Nephron progenitor cell (in vitro differentiated cells): ENCODE data around the gene MSL2.
"Not testable (repeated sequence)": the region's sequence is repeated elsewhere in the genome, so short reads cannot be mapped to it uniquely, and the experiment has no call there.

ENCODE experiments used
- DNase-seq: peaks from one replicate; pipeline ENCODE4 v3.0.0; 2021
- H3K27ac Mint-ChIP-seq: 2 replicates; pipeline ENCODE4 v1.8.0; 2021; ENCODE audit warnings: mild to moderate bottlenecking, moderate library complexity, mixed read lengths
- H3K27me3 Mint-ChIP-seq: 2 replicates; pipeline ENCODE4 v1.8.0; 2021; ENCODE audit warnings: mild to moderate bottlenecking, low read depth, mixed read lengths; ENCODE audit not compliant: poor library complexity
- H3K36me3 Mint-ChIP-seq: 2 replicates; pipeline ENCODE4 v1.8.0; 2021; ENCODE audit warnings: low read depth, mixed read lengths
- H3K4me1 Mint-ChIP-seq: 2 replicates; pipeline ENCODE4 v1.8.0; 2021; ENCODE audit warnings: mixed read lengths
- H3K4me3 Mint-ChIP-seq: 2 replicates; pipeline ENCODE4 v1.8.0; 2021; ENCODE audit warnings: mild to moderate bottlenecking, moderate library complexity, mixed read lengths
- H3K9me3 Mint-ChIP-seq: 2 replicates; pipeline ENCODE4 v1.8.0; 2021; ENCODE audit warnings: mild to moderate bottlenecking, moderate library complexity, mixed read lengths
- TF ChIP-seq, protein P1 (sequence below): fragments of 200-600 bp; sonication (generic); IDR thresholded peaks from 2 replicates; pipeline ENCODE4 v1.5.0; 2021; ENCODE audit warnings: antibody characterized with exemption

The MSL2 gene

DNA sequence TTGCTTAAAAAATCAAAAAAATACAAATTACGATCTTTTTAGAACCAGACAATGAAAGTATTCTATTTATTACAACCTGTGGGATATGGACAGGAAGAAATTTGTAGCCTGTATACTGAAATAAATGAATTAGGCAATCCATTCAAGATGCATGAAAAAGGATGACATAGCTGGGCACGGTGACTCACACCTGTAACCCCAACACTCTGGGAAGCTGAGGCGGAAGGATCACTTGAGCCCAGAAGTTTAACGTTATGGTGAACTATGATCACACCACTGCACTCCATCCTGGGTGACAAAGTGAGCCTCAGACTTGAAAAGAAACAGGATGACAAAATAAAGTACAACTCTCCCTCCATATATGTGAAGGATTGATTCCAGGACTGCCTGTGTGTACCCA, 74.1 kb downstream of the MSL2 start:
- Mint-ChIP-seq H3K4me1 (no peaks in the 10 kb centered on the region), H3K27ac (no peak overlapping the region), H3K27me3 (no peaks in the 10 kb centered on the region), H3K36me3 (peaks cover 88% of the 10 kb centered on the region), H3K4me3 (no peak overlapping the region), H3K9me3 (peaks cover 58% of the 10 kb centered on the region)
- TF ChIP-seq, protein P1, sequence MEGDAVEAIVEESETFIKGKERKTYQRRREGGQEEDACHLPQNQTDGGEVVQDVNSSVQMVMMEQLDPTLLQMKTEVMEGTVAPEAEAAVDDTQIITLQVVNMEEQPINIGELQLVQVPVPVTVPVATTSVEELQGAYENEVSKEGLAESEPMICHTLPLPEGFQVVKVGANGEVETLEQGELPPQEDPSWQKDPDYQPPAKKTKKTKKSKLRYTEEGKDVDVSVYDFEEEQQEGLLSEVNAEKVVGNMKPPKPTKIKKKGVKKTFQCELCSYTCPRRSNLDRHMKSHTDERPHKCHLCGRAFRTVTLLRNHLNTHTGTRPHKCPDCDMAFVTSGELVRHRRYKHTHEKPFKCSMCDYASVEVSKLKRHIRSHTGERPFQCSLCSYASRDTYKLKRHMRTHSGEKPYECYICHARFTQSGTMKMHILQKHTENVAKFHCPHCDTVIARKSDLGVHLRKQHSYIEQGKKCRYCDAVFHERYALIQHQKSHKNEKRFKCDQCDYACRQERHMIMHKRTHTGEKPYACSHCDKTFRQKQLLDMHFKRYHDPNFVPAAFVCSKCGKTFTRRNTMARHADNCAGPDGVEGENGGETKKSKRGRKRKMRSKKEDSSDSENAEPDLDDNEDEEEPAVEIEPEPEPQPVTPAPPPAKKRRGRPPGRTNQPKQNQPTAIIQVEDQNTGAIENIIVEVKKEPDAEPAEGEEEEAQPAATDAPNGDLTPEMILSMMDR, result no peak
- DNase-seq, result no peak

DNA sequence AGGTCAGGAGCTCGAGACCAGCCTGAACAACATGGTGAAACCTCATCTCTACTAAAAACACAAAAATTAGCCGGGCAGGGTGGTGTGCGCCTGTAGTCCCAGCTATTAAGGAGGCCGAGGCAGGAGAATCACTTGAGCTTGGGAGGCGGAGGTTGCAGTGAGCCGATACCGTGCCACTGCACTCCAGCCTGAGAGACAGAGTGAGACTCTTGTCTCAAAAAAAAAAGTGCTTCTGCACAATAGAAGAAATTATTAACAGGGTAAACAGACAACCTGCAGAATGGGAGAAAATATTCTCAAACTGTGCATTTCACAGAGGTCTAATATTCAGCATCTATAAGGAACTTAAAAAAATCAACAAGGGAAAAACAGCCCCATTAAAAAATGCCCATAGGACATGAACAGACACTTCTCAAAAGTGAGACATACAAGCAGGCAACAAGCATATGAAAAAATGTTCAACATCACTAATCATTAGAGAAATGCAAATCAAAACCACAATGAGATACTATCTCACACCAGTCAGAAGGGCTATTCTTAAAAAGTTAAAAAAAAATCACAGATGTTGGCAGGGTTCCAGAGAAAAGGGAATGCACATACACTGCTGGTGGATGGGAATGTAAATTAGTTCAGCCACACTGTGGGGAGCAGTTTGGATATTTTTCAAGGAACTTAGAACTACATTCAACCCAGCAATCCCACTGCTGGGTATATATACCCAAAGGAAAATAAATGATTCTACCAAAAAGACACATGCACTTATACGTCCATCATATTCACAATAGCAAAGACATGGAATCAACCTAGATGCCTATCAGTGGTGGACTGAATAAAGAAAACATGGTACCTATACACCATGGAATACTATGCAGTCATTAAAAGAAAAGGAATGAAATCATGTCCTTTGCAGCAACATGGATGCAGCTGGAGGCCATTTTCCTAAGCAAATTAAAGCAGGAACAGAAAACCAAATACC, 75.5 kb downstream of the MSL2 start:
- Mint-ChIP-seq H3K27ac (no peak overlapping the region), H3K4me1 (no peaks in the 10 kb centered on the region), H3K36me3 (peaks cover 88% of the 10 kb centered on the region), H3K27me3 (no peaks in the 10 kb centered on the region), H3K4me3 (no peak overlapping the region), H3K9me3 (peaks cover 60% of the 10 kb centered on the region)
- TF ChIP-seq, protein P1, result no peak
- DNase-seq, result no peak

DNA sequence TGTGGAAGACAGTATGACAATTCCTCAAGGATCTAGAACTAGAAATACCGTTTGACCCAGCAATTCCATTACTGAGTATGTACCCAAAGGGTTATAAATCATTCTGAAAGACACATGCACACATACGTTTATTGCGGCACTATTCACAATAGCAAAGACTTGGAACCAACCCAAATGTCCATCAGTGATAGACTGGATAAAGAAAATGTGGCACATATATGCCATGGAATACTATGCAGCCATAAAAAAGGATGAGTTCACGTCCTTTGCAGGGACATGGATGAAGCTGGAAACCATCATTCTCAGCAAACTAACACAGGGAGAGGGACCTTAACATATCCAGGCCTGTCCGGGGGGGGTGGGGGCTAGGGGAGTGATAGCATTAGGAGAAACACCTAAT, 76.4 kb downstream of the MSL2 start:
- Mint-ChIP-seq H3K9me3 (peaks cover 60% of the 10 kb centered on the region), H3K36me3 (peaks cover 88% of the 10 kb centered on the region)
- H3K4me1 Mint-ChIP-seq, H3K27ac Mint-ChIP-seq, DNase-seq, H3K4me3 Mint-ChIP-seq, H3K27me3 Mint-ChIP-seq: not testable (repeated sequence)

DNA sequence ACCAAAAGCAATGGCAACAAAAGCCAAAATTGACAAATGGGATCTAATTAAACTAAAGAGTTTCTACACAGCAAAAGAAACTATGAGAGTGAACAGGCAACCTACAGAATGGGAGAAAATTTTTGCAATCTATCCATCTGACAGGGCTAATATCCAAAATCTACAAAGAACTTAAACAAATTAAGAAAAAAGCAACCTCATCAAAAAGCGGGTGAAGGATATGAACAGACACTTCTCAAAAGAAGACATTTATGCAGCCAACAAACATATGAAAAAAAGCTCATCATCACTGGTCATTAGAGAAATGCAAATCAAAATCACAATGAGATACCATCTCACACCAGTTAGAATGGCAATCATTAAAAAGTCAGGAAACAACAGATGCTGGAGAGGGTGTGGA, 76.8 kb downstream of the MSL2 start:
- H3K27ac Mint-ChIP-seq, H3K4me3 Mint-ChIP-seq, H3K27me3 Mint-ChIP-seq, H3K4me1 Mint-ChIP-seq, DNase-seq: not testable (repeated sequence)
- Mint-ChIP-seq H3K36me3 (peaks cover 88% of the 10 kb centered on the region), H3K9me3 (peaks cover 60% of the 10 kb centered on the region)

DNA sequence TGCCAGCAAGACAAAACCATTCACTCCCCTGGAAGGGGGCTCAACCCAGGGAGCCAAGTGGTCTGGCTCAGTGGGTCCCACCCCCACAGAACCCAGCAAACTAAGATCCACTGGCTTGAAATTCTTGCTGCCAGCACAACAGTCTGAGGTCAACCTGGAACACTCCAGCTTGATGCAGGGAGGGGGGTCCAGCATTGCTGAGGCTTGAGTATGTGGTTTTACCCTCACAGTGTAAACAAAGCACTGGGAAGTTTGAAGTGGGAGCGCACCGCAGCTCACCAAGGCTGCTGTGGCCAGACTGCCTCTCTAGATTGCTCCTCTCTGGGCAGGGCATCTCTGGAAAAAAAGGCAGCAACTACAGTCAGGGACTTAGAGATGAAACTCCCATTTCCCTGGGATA, 81.7 kb downstream of the MSL2 start:
- TF ChIP-seq, protein P1, result no peak
- no peaks in the 10 kb centered on the region for H3K4me1 Mint-ChIP-seq
- H3K9me3 Mint-ChIP-seq, result peaks cover 76% of the 10 kb centered on the region
- no peaks in the 10 kb centered on the region for H3K27me3 Mint-ChIP-seq
- no peak overlapping the region for H3K4me3 Mint-ChIP-seq
- no peak overlapping the region for H3K27ac Mint-ChIP-seq
- H3K36me3 Mint-ChIP-seq, result peaks cover 98% of the 10 kb centered on the region
- no peak for DNase-seq

DNA sequence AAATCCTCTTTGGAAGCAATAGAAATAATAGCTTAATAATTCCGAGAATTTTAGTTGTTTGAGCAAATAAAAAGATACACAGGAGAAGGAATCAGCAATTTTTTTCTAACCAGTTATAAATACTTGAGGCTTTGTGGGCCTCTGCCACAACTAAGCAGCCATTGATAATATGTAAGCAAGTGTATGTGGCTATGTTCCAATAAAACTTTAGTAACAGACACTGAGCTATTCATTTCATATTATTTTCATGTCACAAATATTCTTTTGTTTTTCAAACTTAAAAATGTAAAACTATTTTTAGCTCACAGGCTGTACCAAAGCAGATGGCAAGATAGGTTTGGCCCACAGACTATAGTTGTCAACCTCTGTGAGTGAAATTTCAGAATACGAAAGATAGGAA, 85.7 kb downstream of the MSL2 start:
- Mint-ChIP-seq H3K27me3 (no peaks in the 10 kb centered on the region), H3K36me3 (peaks cover 72% of the 10 kb centered on the region), H3K4me3 (no peak overlapping the region), H3K27ac (no peak overlapping the region), H3K4me1 (no peaks in the 10 kb centered on the region), H3K9me3 (peaks cover 37% of the 10 kb centered on the region)
- no peak for DNase-seq
- TF ChIP-seq, protein P1, result no peak

DNA sequence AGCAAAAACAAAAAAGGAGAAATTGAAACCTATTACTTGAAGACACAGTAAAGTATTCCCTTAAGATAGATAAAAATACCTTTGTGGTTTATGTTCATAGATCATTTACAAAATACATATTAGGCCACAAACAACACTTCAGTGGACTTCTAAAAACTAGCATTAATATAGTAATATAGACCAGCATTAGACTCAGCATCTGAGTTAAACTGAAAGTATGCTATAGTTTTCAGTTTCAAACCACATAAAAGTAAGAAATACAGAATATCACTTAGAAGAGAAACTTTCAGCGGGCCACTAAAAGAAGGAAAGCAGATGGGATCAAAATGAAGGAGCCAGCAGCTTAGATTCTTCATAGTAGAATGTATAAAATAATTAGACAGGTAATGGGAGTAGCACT, 86.6 kb downstream of the MSL2 start:
- peaks cover 27% of the 10 kb centered on the region for H3K9me3 Mint-ChIP-seq

More for the DNA sequence above, 86.6 kb downstream of the MSL2 start:
- H3K27ac Mint-ChIP-seq, result no peak overlapping the region
- no peak overlapping the region for H3K4me3 Mint-ChIP-seq
- TF ChIP-seq, protein P1, result no peak
- H3K27me3 Mint-ChIP-seq, result no peaks in the 10 kb centered on the region
- H3K4me1 Mint-ChIP-seq, result no peaks in the 10 kb centered on the region
- H3K36me3 Mint-ChIP-seq, result peaks cover 68% of the 10 kb centered on the region
- DNase-seq, result no peak
